ENCODE measurements around the gene GAS7.

DNA sequence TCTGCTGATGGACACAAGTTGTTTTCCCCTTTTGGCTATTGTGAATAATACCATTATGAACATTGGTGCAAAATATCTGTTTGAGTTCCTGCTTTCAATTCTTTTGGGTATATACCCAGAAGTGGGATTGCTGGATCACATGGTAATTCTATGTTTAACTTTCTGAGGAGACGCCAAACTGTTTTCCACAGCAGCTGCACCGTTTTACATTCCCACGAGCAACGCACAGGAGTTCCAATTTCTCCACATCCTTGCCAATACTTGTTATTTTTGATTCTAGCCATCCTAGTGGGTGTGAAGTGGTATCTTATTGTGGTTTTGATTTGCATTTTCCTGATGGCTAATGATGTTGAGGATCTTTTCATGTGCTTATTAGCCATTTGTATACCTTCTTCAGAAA, 43.4 kb upstream of the GAS7 start:
- TF ChIP-seq CTCF (IDR thresholded peaks at IDR 0.05) (no peak), EP300 (IDR thresholded peaks at IDR 0.05) (no peak), POLR2AphosphoS5 (IDR thresholded peaks at IDR 0.05) (no peak)
